HG03571 (cell line): ENCODE measurements around the gene ARMC12.
"Not testable (repeated sequence)": the region's sequence is repeated elsewhere in the genome, so short reads cannot be mapped to it uniquely, and the experiment has no call there.

Experiments used
- ATAC-seq: cut with Tn5 transposase; IDR thresholded peaks from one replicate; pipeline ENCODE4 v1.9.1; 2021; ENCODE audit not compliant: unreplicated experiment

ARMC12 gene

DNA sequence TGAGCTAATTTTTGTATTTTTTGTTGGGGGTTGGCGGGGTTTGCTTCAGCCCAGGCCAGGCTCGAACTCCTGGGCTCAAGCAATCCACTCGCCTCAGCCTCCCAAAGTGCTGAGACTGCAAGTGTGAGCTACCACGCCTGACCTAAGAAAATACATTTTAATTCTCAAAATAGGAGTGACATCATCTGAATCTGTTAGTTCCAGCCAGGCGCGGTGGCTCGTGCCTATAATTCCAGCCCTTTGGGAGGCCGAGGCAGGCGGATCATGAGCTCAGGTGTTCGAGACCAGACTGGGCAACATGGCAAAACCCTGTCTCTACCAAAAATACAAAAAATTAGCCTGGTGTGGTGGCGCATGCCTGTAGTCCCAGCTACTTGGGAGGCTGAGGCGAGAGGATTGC is 2.5 kb upstream of the ARMC12 start:
- not testable (repeated sequence) for ATAC-seq

DNA sequence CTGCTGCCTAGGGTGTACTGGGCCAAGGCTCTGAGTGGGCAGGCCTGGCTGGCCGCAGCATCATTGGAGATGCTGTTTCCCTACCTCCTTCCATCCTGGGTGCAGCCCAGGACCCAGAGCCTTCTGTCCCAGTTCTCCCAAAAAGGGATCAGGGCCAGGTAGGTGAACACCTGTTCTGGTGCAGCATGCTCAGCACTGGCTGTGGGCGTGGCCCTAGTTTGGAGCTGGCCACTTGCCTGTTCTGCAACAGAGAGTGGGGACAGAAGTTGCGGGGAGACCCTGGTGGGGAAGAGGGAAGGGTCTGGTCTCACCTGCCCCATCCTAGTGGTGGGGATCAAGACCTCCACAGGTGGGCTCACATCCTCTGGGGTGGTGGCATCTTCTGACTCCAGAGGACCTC is 1.4 kb upstream of the ARMC12 start:
- ATAC-seq: no peak

DNA sequence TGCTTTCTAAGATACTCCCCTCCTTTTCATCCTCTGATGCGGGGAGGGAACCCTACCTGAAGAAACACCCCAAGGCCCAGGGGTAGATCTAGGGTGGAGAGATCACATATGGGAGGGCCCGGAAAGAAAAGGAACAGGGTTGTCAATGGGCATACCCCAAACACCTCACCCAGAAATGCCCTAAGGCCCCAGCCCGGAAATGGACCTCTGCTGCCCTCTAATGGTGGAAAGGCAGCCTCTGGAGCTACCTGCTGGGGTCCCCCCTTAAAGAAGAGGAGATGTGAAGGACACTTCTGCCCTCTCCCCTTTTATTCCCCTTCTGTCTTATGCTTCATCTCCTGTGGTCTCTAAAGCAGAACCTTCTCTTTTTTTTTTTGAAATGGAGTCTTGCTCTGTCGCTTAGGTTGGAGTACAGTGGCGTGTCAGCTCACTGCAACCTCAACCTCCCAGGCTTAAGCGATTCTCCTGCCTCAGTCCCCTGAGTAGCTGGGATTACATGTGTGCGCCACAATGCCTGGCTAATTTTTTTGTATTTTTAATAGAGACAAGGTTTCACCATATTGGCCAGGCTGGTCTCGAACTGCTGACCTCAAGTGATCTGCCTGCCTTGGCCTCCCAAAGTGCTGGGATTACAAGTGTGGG is 458 bp upstream of the ARMC12 start:
- ATAC-seq: no peak

DNA sequence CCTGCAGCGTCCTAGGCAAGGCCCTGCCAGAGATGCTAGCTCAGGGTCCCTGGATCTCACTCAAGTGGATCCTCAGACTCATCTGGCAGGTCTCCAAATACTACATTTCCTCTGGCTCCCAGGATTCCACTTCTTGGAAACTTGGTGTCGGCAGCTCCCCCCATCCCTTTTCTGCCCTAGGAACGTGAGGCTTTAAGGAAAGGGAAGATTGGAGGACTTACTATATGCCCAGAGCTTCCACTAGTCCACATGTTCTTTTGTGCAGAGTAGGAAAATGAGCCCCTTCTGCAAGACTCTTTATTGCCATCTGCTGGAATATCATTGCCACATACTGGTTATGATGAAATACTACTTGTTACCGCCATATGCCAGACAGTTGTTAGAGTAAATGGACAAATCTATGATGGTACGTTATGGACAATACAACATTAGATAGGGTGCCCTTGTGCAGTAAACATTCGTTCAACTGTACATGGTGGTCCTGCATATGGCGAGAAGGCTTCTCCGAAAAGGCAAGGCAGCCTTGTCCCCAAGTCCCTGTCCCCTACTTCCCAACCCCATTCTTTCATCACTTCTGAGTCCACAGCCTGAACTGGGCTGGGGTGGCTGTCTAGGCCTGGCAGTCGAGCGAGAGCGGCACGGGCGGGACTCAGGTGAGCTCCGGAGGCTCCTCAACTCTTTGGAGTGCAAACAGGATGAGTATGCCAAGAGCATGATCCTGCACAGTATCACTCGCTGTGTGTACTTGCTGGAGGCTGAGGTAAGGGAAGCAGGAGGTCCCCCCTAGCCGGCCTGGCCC is 780 bp downstream of the ARMC12 start:
- ATAC-seq: no peak

DNA sequence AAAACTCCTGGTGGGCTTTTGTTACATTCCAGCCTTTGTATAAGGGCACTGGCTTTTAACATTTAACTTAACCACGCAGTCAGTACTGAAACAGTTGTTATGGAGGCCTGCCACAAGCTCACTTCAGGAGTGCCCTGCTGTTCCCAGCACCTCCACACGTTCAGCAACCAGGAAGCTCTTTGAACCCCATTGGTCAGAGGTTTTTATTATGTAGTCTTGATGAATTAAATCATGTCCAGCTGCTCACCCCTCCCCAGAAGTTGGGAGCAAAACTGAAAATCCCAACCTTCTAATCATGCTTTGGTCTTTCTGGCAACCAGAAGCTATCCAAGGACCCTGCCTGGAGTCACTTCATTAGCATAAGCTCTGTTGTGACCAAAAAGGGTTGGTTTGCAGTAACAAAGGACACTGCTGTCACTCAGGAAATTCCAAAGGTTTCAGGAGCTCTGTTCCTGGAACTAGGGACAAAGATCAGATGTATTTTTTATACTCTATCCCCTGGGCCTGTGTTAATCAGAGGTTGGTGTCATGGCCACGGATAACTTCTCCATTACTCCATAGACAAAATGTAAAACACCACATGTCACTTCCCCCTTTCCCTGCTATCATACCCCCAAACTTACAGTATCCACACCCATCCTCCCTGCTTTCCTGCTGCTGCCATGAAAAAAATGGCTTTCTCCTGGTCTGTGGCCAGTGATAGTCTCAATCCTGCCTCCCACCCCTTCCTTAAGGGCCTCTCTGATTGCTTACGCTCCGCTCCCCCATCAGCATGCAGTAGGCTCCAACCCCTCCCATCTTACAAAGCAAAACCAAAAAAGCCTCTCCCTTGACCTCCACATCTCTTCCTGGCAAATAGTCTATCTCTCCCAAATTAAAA is 3.1 kb downstream of the ARMC12 start:
- ATAC-seq: no peak

DNA sequence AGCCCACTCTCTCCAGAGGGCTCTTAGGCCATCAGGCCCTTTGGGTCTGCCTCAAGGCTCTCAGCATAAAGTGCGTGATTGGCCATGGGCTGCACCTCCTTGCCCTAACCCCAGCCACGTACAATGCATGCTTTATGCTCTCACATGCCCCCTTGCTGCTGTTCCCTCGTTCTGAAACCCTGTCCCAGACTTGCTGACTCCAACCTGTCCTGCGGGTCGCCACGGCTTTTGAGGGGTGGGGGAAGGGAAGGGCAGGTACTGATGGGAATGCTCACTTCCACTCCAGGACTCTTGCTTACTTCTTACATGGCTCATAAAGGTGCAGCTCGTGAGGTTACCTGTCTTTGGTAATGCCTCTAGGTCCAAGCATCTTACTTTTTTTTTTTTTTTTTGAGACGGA is 6.0 kb downstream of the ARMC12 start:
- no peak for ATAC-seq

DNA sequence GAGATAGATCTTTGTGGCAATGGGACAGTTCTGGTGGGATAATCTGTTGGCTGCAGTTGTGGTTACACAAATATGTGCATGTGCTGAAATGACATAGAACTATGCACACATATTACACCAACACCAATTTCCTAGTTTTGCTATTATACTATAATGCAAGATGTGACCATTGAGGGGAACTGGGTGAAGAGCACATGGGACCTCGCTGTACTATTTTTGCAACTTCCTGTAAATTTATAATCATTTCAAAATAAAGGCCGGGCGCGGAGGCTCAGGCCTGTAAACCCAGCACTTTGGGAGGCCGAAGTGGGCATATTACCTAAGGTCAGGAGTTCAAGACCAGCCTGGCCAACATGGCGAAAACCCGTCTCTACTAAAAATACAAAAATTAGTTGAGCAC is 8.7 kb downstream of the ARMC12 start:
- ATAC-seq: no peak

DNA sequence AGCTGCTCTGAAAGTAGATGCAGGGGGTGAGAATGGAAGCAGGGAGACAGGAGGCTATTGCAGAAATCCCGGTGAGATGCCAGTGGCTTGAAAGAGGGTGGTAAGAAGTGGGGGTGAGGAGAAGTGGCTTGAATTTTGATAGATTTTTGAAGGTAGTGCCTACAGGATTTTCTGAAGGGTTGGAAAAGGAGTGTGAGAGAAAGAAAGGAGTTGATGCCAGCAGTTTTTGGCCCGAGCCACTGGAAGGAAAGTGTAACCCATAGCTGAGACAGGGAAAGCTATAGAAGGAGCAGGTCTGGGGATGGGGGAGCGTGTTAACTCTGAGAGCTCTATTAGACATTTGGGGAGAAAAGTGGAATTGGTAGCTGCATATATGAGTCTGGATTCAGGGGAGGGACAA is 9.7 kb downstream of the ARMC12 start:
- no peak for ATAC-seq

DNA sequence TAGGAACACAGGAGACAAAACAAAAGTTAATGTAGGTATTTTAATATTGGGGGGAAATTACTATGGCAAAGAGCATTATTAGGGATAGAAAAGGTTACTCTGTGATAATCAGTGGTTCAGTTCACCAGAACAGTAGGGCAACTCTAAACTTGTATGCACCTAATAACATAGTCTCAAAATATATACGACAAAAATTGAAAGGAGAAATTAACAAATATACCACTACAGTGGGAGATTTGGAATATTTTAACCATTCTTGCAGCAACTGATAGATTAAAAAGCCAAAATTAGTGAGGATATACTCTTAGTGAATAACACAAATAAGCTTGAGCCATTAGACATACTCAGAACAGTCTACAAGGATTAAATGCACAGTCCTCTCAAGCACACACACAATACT is 11.0 kb downstream of the ARMC12 start:
- ATAC-seq: no peak

DNA sequence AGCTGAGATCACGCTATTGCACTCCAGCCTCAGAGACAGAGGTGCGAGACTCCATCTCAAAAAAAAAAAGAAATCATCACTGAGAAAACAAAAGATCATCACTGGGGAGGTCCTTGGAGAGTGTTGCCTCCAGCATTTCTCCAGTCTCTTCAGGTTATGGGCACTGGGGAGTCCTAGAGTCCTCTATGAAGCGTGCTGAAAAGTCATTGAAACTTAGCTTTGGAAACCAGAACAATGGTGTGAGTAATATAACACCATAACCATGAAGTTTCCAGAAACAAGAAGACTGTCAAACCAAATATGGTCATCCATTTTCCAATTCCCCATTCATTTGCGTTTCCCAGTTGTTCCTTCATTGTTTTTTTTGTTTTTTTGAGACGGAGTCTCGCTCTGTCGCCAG is 13.7 kb downstream of the ARMC12 start:
- no peak for ATAC-seq

DNA sequence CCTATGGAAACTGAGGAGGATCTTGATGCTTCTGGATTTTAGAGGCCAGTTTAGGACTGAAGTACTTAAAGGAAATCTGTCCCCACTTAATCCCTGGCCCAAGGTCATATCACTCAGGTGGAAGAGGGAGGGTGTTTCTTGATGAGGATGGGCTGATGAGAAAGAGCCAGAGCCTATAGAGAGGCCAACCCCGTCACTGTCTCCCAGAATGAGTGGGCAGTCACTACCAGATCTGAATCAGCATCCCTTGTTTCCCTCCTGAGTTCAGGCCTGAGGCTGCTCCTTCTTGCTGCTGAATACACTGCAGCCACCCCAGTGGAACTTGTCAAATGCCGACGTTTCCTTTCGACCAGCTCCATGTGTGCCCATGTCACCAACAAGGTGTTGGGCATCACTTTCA is 14.8 kb downstream of the ARMC12 start:
- no peak for ATAC-seq

DNA sequence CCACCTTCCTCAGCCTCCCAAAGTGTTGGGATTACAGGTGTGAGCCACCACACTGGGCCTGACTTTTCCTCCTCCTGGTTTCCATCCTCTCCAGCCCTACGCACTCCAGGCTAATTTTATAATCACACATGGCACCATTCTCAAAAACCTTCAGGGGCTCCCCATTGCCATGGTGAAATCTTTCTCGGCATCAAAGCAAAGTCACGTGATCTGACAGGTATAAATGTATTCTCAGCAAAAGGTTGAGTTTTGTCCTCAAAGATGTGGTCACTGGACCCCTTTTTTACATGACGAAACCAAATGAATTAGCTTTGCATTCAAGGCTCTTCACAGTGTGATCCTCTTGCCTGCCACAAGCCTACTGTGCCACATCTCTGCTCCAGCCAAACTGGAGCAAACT is 15.5 kb downstream of the ARMC12 start:
- ATAC-seq: no peak

DNA sequence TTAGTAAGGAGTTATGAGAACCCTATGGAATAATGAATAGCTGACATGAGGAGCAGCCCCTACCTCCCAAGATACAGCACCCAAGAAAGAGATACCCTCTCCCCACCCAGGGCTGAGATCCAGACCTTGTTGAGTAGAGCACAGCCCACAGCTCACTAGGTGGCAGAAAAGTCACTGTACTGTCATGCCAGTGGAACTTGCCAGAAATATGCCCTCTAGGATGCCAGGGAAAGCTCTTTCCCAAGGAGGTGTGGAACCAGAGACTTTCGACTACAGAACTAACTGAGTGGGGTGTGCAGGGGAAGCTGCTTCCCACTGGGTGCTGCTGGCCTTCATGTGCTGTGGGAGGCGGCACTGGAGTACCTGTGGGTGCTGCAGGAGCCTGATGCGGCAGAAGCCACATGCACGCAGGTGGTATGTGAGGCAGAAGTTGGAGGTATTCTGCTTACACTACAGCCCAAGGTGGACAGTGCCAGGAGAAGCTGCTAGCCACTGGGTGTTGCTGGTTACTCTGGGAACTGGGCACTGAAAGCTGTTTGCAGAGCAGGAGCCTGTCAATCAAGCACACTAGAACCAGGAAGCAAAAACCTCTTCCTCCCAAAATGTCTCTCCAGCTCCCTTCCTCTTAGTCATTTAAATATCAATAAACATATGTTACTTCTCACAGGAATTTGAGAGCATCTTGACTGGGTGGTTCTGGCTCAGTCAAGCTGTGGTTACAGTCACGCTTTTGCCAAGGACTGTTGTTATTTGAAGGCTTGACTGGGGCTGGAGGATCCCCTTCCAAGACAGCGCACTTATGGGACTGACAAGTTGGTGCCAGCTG is 17.8 kb downstream of the ARMC12 start:
- ATAC-seq: no peak

DNA sequence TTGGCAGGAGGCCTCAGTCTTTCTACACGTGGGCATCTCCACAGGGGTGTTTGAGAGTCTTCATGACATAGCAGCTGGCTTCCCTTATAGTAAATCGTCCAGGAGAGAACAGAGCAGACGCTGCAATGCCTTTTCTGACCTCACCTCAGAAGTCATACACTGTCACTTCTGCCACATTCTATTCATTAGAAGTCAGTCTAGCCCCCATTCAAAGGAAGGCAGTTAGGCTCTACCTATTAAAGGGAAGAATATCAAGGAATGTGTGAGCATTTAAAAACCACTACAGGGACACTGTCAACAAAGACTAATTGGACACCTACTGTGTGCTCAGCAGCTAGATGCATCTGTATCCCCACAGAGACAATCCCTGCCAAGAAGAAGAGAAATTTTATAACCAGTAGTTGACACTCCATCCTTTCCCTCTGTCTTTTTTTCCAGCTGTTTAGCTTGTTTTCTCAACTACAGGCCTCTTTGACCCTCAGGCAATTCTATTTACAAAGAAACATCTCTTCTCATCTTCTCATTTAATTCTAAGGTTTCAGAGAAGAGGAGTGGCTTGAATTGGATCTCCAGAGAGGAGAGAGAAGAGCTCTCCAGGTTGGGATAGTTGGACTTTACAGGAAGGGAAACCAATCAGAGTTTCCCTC is 18.6 kb downstream of the ARMC12 start:
- no peak for ATAC-seq

DNA sequence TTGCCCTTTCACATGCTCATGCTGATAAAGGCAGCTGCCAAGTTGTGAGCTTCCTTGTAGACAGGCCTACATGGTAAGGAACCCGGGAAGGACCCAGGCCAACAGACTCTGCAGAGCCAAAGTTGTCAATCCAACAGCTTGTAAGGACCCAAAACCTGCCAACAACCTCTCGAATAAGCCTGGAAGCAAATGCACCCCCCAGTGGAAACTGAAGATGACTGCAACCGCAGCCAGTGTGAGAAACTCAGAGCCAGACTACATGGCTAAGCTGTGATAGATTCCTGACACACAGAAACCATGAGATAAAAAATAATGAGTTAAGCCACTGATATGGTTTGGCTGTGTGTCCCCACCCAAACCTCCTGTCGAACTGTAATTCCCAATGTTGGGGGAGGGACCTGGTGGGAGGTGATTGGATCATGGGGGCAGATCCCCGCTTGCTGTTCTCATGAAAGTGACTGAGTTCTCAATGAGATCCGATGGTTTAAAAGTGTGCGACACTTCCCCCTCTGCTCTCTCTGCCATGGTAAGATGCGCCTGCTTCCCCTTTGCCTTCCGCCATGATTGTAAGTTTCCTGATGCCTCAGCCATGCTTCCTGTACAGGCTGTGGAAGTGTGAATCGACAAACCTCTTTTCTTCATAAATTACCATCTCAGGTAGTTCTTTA is 20.8 kb downstream of the ARMC12 start:
- ATAC-seq: no peak

DNA sequence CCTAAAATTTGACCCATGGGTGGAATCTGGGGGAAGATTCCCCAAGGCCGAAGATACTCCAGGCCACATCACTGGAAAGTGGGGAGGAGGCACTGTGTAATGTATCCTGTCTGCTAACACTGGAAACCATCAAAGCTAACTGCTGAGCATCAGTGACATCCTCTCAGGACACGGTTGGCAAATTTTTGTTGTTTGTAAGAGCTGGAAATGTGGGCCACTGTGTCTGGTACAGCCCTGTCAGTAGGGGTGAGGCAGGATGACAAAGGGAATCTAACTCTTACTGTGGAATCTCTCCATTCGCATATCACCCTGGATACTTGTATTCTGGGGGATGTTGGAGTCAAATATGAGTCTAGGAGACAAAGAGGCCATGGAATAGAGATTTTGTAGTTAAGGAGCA is 22.6 kb downstream of the ARMC12 start:
- ATAC-seq: no peak

DNA sequence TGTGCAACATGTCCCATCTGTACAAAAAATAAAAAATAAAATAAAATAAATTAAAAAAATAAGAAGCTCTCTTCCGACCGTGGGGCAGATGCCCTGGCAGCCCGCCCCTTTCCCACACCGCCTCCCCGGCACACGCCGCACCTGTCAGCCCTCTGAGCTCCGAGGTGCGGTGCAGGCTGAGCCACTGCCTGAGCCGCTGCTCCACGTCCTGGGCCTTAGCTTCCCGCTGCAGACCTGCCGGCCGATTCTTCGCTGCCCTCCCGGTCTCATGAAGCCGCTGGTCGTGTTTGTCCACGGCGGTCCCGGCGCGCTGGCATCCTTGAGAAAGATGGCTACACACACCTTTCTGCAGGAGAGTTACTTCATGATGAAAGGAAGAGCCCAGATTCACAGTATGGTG is 28.9 kb downstream of the ARMC12 start:
- ATAC-seq: no peak

DNA sequence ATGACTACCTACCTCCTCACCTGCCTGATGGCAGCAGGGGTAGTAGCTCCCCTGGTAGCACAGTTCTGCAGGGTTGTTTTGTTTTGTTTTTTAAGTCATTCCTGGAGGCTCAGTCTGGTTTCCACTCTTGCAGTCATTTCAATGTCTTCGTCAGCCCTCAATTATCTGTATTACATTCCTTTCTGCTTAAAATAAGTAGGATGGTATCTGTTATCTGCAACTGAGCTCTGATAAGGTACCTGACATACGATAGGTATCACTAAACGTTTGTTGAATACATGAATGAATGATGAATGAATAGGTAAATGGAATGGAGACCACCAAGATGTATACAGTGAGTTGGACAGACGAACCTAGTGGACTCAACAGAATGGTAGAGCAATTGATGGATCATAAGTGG is 32.4 kb downstream of the ARMC12 start:
- ATAC-seq: no peak

DNA sequence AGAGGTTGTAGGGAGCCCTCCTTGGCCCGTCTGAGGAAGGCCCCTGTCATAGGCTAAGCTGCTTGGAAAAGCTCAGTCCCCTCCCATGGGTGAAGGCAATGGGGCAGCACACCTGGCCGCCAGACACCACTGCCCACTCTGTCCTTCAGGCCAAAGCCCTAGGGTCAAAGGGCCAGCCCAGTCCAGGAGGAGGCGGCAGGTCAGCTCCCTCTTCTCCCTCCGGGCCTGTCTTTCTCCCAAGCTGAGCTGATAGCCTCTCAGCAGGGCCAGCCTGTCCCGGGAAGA is 34.5 kb downstream of the ARMC12 start:
- no peak for ATAC-seq

DNA sequence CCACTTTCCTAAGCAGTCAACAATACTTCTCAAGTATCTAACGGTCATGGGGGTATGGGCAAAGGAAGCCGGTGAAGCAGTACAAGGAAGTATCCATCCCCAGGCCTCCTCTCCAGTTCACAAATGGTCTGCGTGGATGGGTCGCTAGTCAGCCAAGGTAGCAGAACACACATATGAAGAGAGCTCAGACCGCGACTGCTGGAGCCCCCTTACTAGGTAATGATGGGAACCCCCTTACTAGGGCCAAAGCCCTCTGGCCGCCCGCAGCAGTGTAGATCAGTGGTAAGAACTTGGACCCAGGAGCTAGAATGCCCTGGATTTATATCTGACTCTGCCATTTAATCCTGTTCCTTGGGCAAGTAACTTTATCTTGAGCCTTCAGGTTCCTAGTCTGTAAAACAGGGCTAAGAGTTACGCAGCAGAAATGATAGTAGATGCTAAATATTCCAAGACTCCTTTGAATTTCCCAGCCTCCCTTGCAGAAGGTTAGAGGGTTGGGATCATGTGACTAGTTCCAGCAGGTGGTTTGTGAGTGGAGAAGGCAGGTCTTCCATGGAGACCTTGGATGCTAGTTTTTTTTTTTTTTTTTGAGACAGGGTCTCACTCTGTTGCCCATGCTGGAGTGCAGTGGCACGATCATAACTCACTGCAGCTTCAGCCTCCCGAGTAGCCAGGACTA is 37.4 kb downstream of the ARMC12 start:
- no peak for ATAC-seq
